Mesendoderm (in vitro differentiated cells): ENCODE data around the gene PSTPIP2.
"Not testable (repeated sequence)": the region's sequence is repeated elsewhere in the genome, so short reads cannot be mapped to it uniquely, and the experiment has no call there.

Source experiments
- DNase-seq: peaks from one replicate; pipeline ENCODE4 v3.0.0; 2013
- H2AK5ac ChIP-seq: 2 replicates; pipeline ENCODE4 v1.6.1; 2013; ENCODE audit warnings: low read length, inconsistent platforms
- H2BK120ac ChIP-seq: 2 replicates; pipeline ENCODE4 v1.6.1; 2013; ENCODE audit warnings: low read depth, mild to moderate bottlenecking, low read length, moderate library complexity, mixed read lengths
- H2BK15ac ChIP-seq: replicated peaks from 2 replicates; pipeline ENCODE4 v1.6.1; 2013; ENCODE audit warnings: low read depth, mild to moderate bottlenecking, moderate library complexity
- H2BK5ac ChIP-seq: 2 replicates; pipeline ENCODE4 v1.6.1; 2013; ENCODE audit warnings: low read length, inconsistent platforms
- H3K18ac ChIP-seq: 2 replicates; pipeline ENCODE4 v1.6.1; 2013; ENCODE audit warnings: mild to moderate bottlenecking, low read length, mixed read lengths
- H3K23ac ChIP-seq: one replicate; pipeline ENCODE4 v1.6.1; 2013; ENCODE audit warnings: low read length
- H3K27ac ChIP-seq: 2 replicates; pipeline ENCODE4 v1.5.1; 2013; ENCODE audit warnings: low read depth, mild to moderate bottlenecking, inconsistent platforms, low read length, moderate library complexity
- H3K27me3 ChIP-seq: 2 replicates; pipeline ENCODE4 v1.6.1; 2013; ENCODE audit warnings: low read length, control low read depth, mild to moderate bottlenecking, inconsistent platforms; ENCODE audit not compliant: insufficient read depth, poor library complexity
- H3K36me3 ChIP-seq: 2 replicates; pipeline ENCODE4 v1.6.1; 2013; ENCODE audit warnings: low read length, inconsistent platforms; ENCODE audit not compliant: control insufficient read depth, insufficient read depth
- H3K4ac ChIP-seq: one replicate; pipeline ENCODE4 v1.6.1; 2013; ENCODE audit warnings: low read depth, mild to moderate bottlenecking, low read length, moderate library complexity
- H3K4me1 ChIP-seq: 2 replicates; pipeline ENCODE4 v1.6.1; 2013; ENCODE audit warnings: low read depth, low read length, inconsistent platforms; ENCODE audit not compliant: control insufficient read depth
- H3K4me2 ChIP-seq: 2 replicates; pipeline ENCODE4 v1.6.1; 2013; ENCODE audit warnings: low read length
- H3K4me3 ChIP-seq: 2 replicates; pipeline ENCODE4 v1.5.1; 2013; ENCODE audit warnings: mild to moderate bottlenecking, low read length
- H3K56ac ChIP-seq: one replicate; pipeline ENCODE4 v1.6.1; 2013; ENCODE audit warnings: low read length
- H3K79me1 ChIP-seq: 2 replicates; pipeline ENCODE4 v1.6.1; 2013; ENCODE audit warnings: low read length, inconsistent platforms
- H3K79me2 ChIP-seq: 2 replicates; pipeline ENCODE4 v1.6.1; 2013; ENCODE audit warnings: mild to moderate bottlenecking, low read length; ENCODE audit not compliant: control insufficient read depth, insufficient read depth
- H3K9ac ChIP-seq: 2 replicates; pipeline ENCODE4 v1.6.1; 2013; ENCODE audit warnings: low read length, inconsistent platforms
- H4K5ac ChIP-seq: one replicate; pipeline ENCODE4 v1.6.1; 2013; ENCODE audit warnings: low read length
- H4K8ac ChIP-seq: one replicate; pipeline ENCODE4 v1.6.1; 2013; ENCODE audit warnings: low read depth, mild to moderate bottlenecking, control low read depth, low read length, moderate library complexity
- WGBS: extraction: QIAGEN DNeasy Blood & Tissue Kit; methylation state at CpG from one replicate; pipeline ENCODE4 v1.1.7; 2013; ENCODE audit warnings: low lambda C conversion rate, missing lambda C conversion rate; ENCODE audit not compliant: insufficient coverage; ENCODE audit errors: extremely low coverage; 5-methylcytosine and 5-hydroxymethylcytosine counted together

PSTPIP2 gene

GRCh38 chr18:45976566-45976965 lies 95.5 kb downstream of the PSTPIP2 start:
- Histone ChIP-seq H3K4me3 (no peak overlapping the region), H4K5ac (no peak overlapping the region), H3K27me3 (no peaks in the 10 kb centered on the region), H3K79me2 (no peaks in the 10 kb centered on the region), H2BK15ac (no peak overlapping the region), H3K79me1 (no peaks in the 10 kb centered on the region), H2BK120ac (no peak overlapping the region), H3K27ac (no peak overlapping the region), H3K4me2 (no peak overlapping the region), H3K56ac (no peak overlapping the region), H3K23ac (no peak overlapping the region), H2BK5ac (no peak overlapping the region), H3K9ac (no peak overlapping the region), H3K18ac (no peak overlapping the region), H3K36me3 (no peaks in the 10 kb centered on the region), H3K4ac (no peak overlapping the region), H3K4me1 (no peaks in the 10 kb centered on the region), H2AK5ac (no peak overlapping the region), H4K8ac (no peak overlapping the region)
- no CpG with 5 or more reads among the region's 1 CpG for WGBS
- DNase-seq: no peak

- H3K79me1 ChIP-seq: no peaks in the 10 kb centered on the region
- no peak overlapping the region for H2BK15ac ChIP-seq
- no peak overlapping the region for H2BK5ac ChIP-seq
- no peak overlapping the region for H2AK5ac ChIP-seq
- H4K5ac ChIP-seq: no peak overlapping the region
- H3K4me3 ChIP-seq: no peak overlapping the region
- no CpG with 5 or more reads among the region's 5 CpGs for WGBS
- H3K4ac ChIP-seq: no peak overlapping the region
- no peaks in the 10 kb centered on the region for H3K36me3 ChIP-seq
- H3K18ac ChIP-seq: no peak overlapping the region
- no peak overlapping the region for H3K4me2 ChIP-seq
- no peak overlapping the region for H2BK120ac ChIP-seq
- no peak overlapping the region for H3K23ac ChIP-seq
- no peak overlapping the region for H3K56ac ChIP-seq
- no peak overlapping the region for H3K9ac ChIP-seq
- peak; percentile 70 for DNase-seq
- H3K27ac ChIP-seq: no peak overlapping the region
- H3K4me1 ChIP-seq: no peaks in the 10 kb centered on the region
- no peaks in the 10 kb centered on the region for H3K79me2 ChIP-seq
- no peaks in the 10 kb centered on the region for H3K27me3 ChIP-seq
- no peak overlapping the region for H4K8ac ChIP-seq
Observed at GRCh38 chr18:45974088-45974536, 97.9 kb downstream of the PSTPIP2 start.

- Histone ChIP-seq H3K4ac (no peak within 1 kb of the TSS), H2BK5ac (no peak within 1 kb of the TSS), H2BK120ac (no peak within 1 kb of the TSS), H3K27me3 (no peaks in the 10 kb centered on the region), H3K4me3 (peak within 1 kb of the TSS; percentile 87), H3K18ac (no peak within 1 kb of the TSS), H4K5ac (no peak within 1 kb of the TSS), H3K23ac (no peak within 1 kb of the TSS), H3K4me1 (no peaks in the 10 kb centered on the region), H3K27ac (no peak within 1 kb of the TSS), H4K8ac (no peak within 1 kb of the TSS), H3K9ac (peak within 1 kb of the TSS; percentile 84), H3K79me2 (peaks cover 2% of the 10 kb centered on the region), H3K56ac (peak within 1 kb of the TSS; percentile 90), H3K4me2 (peak within 1 kb of the TSS; percentile 73), H3K79me1 (peaks cover 5% of the 10 kb centered on the region), H2BK15ac (no peak within 1 kb of the TSS), H3K36me3 (no peaks in the 10 kb centered on the region), H2AK5ac (no peak within 1 kb of the TSS)
- peak; percentile 99 for DNase-seq
- WGBS: no CpG with 5 or more reads among the region's 50 CpGs
Observed at GRCh38 chr18:45967007-45967706, 104.9 kb downstream of the PSTPIP2 start, which contains the start of gene EPG5. Gene EPG5 (minus strand): TSS chr18:45967329. CDS start chr18:45967239, 90 bp downstream.

GRCh38 chr18:45964913-45965312 lies 107.1 kb downstream of the PSTPIP2 start:
- H2BK5ac ChIP-seq, H3K36me3 ChIP-seq, H3K4me1 ChIP-seq, H4K8ac ChIP-seq, H3K27ac ChIP-seq, H3K9ac ChIP-seq, H3K4ac ChIP-seq, H4K5ac ChIP-seq, DNase-seq, H3K4me3 ChIP-seq, H2AK5ac ChIP-seq, H3K79me2 ChIP-seq, H3K4me2 ChIP-seq, H3K23ac ChIP-seq, H3K18ac ChIP-seq, H2BK15ac ChIP-seq, H3K27me3 ChIP-seq, H2BK120ac ChIP-seq, H3K79me1 ChIP-seq, H3K56ac ChIP-seq: not testable (repeated sequence)
- WGBS: no CpG with 5 or more reads among the region's 5 CpGs

DNA sequence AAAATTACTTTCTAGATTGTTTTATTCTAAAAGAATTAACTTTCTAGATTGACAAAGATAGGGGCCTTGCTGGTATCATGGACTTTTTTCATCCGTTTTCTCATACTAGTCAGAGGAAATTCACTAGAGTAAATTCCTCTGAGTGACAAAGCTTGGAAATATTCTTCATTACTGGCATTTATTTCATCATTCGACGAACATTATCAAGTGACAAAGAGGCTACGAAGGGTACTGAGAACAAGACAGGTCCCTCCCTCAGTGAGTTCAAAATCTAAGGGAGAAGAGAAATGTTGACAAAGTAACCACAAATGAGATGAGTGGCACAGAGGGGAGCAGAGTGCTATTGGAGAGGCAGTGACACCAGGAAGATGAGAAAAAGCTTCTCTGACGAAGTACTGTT lies 109.2 kb downstream of the PSTPIP2 start:
- Histone ChIP-seq H3K79me1 (peaks cover 8% of the 10 kb centered on the region), H3K27ac (no peak overlapping the region), H3K4me1 (no peaks in the 10 kb centered on the region), H3K4me2 (no peak overlapping the region), H3K23ac (no peak overlapping the region), H4K8ac (no peak overlapping the region), H3K4ac (no peak overlapping the region), H2BK5ac (no peak overlapping the region), H2AK5ac (no peak overlapping the region), H3K79me2 (peaks cover 2% of the 10 kb centered on the region), H4K5ac (no peak overlapping the region), H2BK15ac (no peak overlapping the region), H2BK120ac (no peak overlapping the region), H3K9ac (no peak overlapping the region), H3K56ac (no peak overlapping the region), H3K18ac (no peak overlapping the region), H3K27me3 (no peaks in the 10 kb centered on the region), H3K36me3 (no peaks in the 10 kb centered on the region), H3K4me3 (no peak overlapping the region)
- DNase-seq: no peak
- no CpG with 5 or more reads among the region's 5 CpGs for WGBS

DNA sequence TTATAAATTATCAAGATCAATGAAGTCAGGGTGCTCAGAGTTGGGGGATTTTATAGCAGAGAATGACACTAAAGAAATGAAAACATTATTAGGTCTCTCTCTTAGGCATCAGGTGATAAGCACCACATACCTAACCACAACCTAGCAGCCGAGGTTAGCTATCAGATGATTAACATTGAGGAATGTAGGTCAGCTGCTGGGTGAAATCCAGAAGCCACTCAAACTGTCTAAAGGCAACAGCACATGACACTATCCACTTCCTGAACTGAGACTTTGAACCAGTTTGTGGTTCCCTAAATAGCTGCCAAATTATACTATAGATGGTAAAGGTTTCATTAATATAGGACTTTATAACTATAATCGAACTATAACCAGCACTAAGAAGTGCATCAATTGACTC lies 109.6 kb downstream of the PSTPIP2 start:
- H3K4ac ChIP-seq: no peak overlapping the region
- H3K4me3 ChIP-seq: no peak overlapping the region
- no peak overlapping the region for H2BK5ac ChIP-seq
- H3K18ac ChIP-seq: no peak overlapping the region
- no peaks in the 10 kb centered on the region for H3K4me1 ChIP-seq
- H2AK5ac ChIP-seq: no peak overlapping the region
- H3K27ac ChIP-seq: no peak overlapping the region
- no peak overlapping the region for H3K4me2 ChIP-seq
- DNase-seq: peak; percentile 24
- H3K79me2 ChIP-seq: peaks cover 3% of the 10 kb centered on the region
- H4K8ac ChIP-seq: no peak overlapping the region
- H3K36me3 ChIP-seq: no peaks in the 10 kb centered on the region
- no peak overlapping the region for H3K56ac ChIP-seq
- no peak overlapping the region for H2BK15ac ChIP-seq
- H3K27me3 ChIP-seq: no peaks in the 10 kb centered on the region
- H3K23ac ChIP-seq: no peak overlapping the region
- H3K9ac ChIP-seq: no peak overlapping the region
- H4K5ac ChIP-seq: no peak overlapping the region
- H3K79me1 ChIP-seq: peaks cover 8% of the 10 kb centered on the region
- H2BK120ac ChIP-seq: no peak overlapping the region
- WGBS: no CpG with 5 or more reads among the region's 2 CpGs
